GM21447 (cell line): Measurements from ENCODE around the gene CAPN3.
"Not testable (repeated sequence)": the region's sequence is repeated elsewhere in the genome, so short reads cannot be mapped to it uniquely, and the experiment has no call there.

Experiments
- ATAC-seq: cut with Tn5 transposase; IDR thresholded peaks from one replicate; pipeline ENCODE4 v1.9.1; 2021; ENCODE audit not compliant: unreplicated experiment

The CAPN3 gene

DNA sequence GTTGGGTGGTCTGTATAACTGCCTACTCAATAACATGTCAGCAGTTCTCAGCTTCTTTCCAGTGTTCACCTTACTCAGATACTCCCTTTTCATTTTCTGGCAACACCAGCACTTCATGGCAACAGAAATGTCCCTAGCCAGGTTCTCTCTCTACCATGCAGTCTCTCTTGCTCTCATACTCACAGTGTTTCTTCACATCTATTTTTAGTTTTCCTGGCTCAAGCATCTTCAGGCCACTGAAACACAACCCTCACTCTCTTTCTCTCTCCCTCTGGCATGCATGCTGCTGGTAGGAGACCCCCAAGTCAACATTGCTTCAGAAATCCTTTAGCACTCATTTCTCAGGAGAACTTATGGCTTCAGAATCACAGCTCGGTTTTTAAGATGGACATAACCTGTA lies at the start of gene CAPN3:
CAPN3 (plus strand) TSS at position 253 of the 400 bp plus-strand sequence. CDS start 305 bp downstream, outside the sequence.
- ATAC-seq, result no peak

DNA sequence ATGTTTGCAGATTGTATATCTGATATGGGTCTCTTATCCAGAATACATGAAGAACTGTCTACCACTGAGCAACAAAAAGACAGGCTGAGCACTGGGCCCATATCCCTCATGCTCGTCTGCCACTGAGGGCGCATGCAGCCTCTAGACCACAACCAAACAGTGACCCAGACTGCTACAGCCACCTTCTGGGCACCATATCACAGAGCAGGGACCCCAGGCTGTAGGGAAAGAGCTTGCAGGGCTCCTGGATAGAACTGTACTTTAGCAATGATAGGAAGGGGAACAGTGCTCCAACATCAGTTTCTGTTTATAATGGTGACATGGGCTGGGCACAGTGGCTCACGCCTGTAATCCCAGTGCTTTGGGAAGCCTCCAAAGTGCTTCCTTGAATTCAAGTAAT lies 45.8 kb upstream of the CAPN3 start:
- ATAC-seq, result no peak

DNA sequence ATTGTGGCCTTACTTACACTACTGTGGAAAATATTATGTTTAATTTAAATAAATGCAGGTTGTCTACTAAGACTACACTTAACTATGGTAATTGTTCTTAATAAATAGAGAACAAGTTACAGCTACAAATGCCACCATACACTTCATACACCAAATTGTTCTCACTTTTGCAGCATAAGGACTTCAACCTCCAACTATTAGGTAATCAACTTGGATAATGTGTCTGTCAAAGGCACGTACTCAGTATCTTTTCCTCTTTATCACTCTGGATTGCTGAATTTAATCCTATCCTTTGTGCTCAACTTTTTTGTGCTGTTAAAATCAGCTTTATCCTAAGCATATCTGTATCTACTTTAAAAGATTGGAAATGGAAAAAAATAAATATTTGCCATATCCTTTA lies 44.5 kb upstream of the CAPN3 start:
- ATAC-seq, result no peak

DNA sequence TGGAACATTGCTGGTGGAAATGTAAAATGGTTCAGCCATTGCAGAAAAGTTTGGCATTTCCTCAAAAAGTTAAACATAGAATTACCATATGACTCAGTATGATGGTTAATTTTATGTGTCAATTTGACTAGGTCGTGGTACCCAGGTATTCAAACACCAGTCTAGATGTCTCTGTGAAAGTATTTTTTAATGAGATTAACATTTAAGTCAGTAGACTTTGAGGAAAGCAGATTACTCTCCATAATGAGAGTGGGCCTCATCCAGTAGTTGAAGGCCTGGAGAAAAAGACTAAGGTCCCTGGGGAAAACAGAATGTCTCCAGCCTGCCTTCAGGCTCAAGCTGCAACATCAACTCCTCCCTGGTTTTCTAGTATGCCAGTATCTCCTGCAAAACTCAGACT lies 43.8 kb upstream of the CAPN3 start:
- ATAC-seq, result no peak

DNA sequence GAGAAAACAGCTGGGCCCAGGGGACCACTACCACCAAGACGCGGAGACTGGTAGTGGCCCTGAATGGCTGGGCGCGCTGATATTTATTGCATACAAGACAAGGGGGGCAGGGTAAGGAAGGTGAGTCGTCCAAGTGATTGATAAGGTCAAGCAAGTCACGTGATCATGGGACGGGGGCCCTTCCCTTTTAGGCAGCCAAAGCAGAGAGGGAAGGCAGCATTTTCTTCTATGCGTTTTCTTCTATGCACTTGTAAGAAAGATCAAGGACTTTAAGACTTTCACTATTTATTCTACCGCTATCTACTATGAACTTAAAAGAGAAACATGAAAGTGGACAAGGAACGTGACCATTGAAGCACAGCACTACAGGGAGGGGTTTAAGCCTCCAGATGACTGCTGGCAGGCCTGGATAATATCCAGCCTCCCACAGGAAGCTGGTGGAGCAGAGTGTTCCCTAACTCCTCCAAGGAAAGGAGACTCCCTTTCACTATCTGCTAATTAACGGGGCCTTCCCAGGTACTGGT lies 43.0 kb upstream of the CAPN3 start:
- not testable (repeated sequence) for ATAC-seq

DNA sequence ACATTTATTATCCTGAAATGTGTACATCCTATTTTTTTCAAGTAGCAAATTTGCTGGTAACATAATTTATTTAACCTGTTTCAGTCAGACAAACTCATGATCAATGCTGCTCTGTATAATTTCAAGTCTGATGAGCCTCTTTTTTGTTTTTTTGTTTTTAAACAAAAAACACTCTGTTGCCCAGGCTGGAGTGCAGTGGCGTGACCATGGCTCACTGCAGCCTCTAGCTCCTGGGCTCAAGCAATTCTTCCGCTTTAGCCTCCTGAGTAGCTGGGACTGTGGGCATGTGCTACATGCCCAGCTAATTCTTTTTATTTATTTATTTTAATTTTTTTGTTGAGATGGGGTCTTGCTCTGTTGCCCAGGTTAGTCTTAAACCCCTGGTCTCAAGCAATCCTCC lies 40.1 kb upstream of the CAPN3 start:
- ATAC-seq, result no peak

DNA sequence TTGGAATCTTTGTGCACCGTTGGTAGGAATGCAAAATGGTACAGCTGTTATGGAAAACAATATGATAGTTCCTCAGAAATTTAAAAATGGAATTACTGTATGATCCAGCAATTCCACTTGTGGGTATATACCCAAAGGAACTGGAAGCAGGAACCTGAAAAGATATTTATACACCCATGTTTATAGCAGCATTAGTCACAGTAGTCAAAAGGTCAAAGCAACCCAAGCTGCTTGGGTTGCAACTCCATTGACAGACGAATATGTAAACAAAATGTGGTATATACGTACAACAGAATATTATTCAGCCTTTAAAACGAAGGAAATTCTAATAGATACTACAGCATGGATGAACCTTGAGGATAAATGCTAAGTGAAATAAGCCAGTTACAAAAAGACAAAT lies 35.0 kb upstream of the CAPN3 start:
- ATAC-seq, result no peak

DNA sequence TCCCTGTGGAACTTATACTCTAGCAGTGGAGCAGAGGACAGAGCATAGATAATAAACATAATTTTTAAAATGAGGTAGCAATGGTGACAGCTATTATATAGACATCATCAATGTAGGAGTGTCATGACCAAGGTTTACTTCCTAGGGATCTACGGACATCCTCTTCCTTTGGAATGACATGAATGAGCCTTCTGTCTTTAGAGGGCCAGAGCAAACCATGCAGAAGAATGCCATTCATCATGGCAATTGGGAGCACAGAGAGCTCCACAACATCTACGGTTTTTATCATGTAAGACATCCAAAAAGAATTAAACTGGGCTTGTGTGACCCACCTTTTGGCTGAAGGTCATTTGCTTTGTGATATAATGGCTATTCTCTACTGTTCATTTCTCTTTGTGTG lies 30.1 kb upstream of the CAPN3 start:
- no peak for ATAC-seq

DNA sequence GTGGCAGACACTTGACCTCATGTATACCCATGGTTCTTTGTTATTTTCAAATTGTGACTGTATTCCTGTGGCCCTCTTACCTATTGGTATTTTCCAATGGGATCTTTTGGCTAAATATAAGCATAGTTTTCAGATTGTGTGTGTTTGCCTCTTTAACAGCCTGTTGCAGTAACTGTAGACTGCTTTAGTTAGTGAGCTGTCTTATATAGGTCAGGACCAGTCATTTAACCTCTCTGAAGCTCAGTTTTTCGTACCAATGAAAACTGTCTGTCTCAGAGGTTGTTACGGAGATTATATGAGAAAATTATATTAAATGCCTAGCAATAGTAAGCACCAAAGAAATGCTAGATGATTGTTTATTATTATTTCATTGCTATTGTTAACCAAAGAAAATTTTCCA lies 29.3 kb upstream of the CAPN3 start:
- ATAC-seq, result no peak

DNA sequence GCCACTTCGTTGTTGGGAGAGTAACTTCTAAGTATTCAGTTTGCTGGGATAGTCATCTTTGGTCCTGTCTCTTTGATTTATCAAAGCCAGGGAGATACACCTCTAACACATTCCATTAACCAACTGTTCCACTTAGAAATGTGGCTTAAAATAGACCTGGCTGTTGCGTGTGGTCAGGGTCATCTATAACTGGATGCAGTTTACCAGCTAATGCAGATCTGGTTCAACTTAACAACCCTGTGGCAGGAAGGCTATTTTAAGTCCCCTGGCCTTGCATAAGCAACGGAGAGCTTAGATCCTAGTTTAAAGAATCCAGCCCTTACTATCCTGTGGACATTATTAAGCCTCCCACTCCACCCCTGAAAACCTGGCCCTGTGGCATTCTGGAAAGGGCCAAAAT lies 28.1 kb upstream of the CAPN3 start:
- no peak for ATAC-seq

DNA sequence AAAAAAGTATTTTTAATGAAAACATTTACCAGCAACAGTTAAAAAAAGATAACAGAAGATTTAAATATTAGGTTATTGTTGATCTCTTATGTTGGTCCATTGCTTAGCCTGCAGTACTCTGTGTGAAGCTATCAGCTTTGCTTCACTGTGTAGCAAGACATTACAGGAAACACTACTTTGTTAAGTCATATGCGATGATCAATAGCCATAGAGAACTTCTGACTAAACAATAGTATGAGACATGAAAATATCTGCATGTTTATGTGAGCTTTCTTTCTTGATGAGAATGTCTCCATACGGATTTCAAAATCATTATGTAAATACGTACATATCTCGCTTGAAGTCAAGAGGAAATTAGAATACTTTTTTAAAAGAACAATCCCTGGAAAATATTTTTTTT lies 27.0 kb upstream of the CAPN3 start:
- no peak for ATAC-seq

DNA sequence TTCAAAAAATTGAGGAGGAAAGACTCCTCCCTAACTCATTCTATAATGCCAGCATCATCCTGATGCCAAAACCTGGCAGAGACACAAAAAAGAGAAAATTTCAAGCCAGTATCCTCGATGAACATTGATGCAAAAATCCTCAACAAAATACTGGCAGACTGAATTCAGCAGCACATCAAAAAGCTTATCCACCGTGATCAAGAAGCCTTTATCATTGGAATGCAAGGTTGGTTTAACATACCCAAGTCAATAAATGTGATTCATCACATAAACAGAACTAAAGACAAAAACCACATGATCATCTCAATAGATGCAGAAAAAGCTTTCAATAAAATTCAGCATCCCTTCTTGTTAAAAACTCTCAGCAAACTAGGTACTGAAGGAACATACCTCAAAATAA lies 24.2 kb upstream of the CAPN3 start:
- ATAC-seq, result no peak

DNA sequence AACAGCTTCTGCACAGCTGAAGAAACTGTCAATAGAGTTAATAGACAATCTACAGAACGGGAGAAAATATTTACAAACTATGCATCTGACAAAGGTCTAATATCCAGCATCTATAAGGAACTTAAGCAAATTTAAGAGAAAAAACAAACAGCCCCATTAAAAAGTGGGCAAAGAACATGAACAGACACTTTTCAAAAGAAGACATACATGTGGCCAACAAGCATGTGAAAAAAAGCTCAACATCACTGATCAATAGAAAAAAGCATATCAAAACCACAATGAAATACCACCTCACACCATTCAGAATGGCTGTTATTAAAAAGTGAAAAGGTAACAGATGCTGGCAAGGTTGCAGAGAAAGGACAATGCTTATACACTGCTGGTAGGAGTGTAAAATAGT lies 22.7 kb upstream of the CAPN3 start:
- ATAC-seq, result not testable (repeated sequence)

DNA sequence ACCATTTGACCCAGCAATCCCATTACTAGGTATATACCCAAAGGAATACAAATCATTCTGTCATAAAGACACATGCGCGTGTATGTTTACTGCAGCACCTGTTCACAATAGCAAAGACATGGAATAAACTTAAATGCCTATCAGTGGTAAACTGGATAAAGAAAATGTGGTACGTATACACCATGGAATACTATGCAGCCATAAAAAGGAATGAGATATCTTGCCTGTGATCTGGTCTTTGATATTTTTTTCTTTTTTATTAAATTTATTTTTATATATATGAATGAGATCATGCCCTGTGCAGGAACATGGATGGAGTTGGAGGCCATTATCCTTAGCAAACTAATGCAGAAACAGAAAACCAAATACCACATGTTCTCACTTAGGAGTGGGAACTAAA lies 22.2 kb upstream of the CAPN3 start:
- not testable (repeated sequence) for ATAC-seq

DNA sequence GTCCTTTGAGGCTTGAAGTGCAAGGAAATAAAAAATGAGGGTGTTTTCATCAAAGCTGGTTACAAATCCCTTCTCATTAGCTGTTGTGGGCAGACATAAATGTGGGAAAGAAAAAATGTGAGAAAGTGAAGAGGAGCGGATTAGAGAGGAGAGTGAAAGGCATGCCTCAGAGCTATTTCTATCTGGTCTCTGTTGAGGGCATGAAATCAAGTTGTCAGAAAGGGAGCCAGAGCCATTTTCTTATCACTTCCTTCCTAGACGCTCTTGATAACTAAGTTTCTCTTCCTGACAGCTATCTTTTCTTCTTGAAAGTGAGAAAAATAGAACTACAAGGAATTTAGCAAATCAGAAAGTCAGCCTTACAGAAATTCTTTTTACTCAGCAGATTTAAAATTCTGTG lies 20.8 kb upstream of the CAPN3 start:
- no peak for ATAC-seq

DNA sequence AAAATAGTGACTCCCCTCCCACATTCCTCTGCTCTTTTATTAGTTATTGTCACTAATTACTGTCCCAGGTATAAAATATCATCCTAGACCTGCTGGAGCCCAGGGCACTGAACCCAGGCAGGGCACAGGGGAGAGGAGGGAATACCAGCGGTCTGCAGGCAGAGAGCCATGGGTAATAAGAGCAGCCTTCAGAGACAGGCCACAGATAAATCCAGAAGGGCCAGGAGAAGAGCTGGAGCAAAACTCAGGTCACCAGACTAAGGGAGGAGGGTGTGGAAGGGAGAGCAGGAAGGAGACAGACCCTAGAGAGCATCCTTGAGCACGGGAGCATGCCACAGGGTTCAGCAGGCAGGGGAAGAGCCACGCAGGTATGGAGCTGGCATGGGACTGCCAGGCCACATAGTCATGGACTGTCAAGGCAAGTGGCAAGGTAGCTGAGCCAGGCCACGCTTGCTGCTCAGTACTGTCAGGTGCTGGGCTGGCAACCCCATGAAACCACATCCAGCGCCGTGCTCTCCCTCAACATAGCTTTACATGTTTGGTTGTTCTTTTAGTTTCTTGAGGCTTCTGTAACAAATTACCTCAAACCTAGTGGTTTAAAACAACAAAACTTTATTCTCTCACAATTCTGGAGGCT lies 15.6 kb upstream of the CAPN3 start:
- no peak for ATAC-seq

DNA sequence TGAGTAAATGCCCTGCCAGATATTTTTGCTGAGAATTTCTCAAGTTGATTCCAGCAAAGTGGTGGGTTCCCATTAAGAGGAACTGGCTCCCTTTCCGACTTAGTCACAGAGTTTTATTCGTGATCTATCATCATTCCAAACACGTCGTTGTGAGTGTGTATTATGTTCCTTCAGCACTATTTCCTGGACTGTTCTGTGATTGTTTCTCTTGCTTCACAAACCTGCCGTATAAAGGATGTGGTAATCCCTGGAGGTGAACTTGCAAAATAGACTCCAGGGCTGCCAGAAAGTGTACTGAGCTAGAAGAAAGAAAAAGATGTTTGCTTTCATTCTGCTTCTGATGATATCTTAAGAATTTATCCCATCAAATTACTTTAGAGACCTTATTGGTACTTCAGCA lies 14.5 kb upstream of the CAPN3 start:
- ATAC-seq, result no peak

DNA sequence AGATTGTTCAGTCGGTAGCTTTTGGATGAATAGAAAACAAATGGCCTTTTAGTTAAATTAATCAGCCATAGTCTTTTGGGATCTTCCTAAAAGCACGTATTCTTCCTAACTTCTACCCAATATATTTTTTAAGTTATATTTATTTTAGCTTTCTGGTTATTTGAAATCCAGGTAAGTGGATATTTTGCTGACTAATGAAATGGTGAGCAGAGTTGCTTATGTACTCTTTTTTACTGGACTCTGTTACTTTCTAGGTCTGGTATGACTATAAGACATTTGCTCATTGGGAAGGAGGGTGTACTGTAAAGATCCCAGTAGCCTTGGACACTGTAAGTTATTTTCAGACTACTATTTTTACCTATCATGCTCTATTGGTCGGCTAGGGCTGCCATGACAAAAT lies 13.8 kb upstream of the CAPN3 start:
- no peak for ATAC-seq

DNA sequence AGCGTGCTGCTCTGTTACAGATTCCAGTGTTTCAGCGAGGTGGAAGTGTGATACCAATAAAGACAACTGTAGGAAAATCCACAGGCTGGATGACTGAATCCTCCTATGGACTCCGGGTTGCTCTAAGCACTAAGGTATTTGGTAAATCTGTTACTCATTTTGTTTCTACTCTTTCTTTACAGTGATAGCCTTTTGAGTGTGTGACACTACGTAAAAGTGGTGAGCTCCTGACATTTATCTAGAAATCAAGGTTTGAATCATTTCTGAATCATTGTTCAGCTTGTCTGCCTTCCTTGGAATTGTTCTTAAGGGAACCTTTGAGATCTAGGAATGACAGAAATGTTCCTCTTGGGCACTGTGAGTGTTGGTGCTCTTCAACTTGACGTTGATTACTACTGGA lies 11.2 kb upstream of the CAPN3 start:
- ATAC-seq, result no peak

DNA sequence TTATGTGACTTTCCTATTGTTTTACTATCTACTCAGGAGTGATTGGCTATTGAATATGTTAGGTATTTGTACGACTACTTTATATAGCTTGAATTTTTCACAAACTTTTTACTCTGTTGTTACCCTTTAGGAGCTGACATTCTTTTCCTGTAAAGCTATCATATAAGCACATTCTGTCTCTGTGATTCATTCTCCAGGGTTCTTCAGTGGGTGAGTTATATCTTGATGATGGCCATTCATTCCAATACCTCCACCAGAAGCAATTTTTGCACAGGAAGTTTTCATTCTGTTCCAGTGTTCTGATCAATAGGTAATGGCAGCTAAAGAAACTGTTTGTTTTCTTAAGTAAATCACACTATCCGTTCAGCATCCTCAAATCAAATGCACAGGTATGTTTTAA lies 10.1 kb upstream of the CAPN3 start:
- ATAC-seq, result no peak

DNA sequence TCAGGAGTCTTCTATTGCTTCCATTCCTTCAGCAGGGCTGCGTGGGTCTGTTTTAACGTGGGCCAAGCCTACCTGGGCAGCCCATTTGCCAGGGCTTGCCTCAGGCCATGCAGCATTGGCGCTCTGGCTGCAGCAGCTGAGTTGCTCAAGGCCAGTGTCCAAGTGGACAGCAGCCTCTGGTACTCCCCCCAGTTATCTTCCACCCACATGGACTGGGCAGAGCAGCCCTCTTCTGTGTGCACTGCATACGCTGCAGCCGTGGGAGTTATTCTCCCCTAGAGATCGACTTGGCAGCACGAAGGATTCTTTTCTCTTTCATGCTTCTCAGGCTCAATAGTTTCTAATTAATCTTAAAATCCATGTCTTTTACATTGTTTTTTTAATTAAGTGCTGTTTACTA lies 6.9 kb upstream of the CAPN3 start:
- no peak for ATAC-seq

DNA sequence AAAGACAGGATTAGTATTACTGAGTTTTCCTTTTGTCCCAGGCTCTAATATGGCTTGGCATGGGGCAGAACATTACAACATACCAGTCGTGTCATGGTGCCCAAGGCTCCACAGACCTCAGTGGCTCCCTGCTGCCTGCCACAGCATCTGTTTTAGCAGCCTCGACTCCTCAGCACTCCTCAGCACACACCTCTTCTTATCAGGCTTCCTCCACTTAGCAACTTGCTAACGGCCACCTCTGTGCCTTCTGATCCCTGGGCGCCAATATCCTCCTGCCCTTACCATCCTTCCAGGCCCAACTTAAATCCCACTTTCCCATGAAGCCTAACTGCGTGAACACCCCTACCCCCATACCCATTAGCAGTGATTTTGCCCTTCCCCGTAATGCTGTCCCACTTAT lies 6.2 kb upstream of the CAPN3 start:
- ATAC-seq, result no peak

DNA sequence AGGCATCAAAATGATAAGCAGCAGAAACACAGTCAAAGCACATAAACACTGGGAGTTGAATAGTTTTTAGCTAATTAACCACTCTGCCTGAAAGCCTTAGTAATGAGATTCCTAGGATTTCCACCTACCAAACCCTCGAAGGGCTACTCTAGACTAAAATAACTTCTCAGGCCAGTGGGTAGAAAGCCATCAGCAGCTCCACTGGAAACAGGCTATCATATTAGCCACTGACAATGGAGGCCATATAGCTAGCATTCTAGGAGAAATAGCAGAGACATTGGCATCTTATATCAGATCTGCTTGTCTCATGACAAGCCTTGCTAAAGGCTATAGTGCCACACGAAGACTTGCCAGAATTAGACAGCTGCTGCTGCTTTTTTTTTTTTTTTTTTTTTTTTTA lies 4.5 kb upstream of the CAPN3 start:
- ATAC-seq, result no peak
